ENCODE measurements around the gene FOXD3.

FOXD3 gene

DNA sequence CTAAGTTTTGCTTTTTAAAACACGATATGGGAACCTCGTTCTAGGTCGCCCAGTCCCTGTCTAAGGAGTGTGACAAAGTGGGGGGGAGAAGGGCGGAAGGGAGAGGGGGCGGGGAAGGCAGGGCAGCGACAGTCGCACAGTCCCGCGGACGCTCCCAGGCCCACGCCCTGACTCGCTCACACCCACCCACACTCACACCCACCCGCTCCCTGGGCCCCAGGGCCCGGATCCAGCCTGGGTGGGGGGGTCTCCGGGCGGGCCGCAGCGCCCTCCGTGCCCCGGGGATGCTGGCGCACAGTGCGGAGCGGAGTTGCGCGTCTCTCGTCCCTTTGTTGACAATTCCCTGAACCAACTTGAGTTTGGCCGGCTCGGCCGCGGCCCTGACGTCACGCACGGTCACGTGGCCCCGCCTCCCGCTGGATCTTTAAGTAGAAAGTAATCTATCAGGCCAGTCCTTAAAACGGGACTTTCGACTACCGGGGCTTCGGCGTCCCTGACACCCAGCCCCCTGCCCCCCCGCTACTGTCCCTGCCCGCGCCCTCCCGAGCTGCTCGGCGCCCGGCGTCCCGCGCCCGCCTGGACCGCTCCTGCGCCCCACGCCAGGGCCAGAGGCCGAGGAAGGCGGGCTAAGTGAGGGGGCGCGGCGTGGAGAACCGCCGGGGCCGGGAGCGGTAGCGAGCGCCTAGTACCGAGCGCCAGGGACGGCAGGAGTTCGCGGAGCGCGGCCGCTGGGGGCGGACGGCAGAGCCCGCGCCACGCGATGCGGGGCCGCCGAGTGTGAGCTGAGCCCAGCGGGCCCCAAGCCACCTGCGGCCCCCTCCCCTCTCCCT, at the start of gene FOXD3:
TSS of gene FOXD3 (plus strand) at position 454 of the 830 bp plus-strand sequence. CDS start 492 bp downstream, outside the sequence.
- DNase-seq: peak; percentile 26

- no peak for DNase-seq
Observed at GRCh38 chr1:63272811-63273210, 49.6 kb upstream of the FOXD3 start.

DNA sequence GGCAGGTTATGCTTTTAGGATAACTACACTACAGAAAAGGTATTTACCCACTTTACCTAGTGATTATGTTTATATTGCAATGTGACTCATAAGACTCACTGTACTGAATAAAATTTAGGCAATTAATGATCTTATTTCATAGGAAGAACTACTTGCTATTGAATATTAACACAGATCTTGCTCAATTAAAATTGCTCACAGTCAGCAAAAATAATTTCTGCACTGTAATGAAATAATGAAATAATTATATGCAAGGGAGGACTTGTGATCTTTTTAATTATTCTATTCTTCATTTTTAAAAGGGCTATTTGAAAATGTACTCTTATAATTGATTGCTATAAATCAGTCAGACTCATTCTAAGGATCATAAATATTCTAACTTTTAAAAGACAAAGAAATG, 48.0 kb upstream of the FOXD3 start:
- no peak for DNase-seq

GRCh38 chr1:63274979-63275378, 47.4 kb upstream of the FOXD3 start:
- DNase-seq: no peak

DNA sequence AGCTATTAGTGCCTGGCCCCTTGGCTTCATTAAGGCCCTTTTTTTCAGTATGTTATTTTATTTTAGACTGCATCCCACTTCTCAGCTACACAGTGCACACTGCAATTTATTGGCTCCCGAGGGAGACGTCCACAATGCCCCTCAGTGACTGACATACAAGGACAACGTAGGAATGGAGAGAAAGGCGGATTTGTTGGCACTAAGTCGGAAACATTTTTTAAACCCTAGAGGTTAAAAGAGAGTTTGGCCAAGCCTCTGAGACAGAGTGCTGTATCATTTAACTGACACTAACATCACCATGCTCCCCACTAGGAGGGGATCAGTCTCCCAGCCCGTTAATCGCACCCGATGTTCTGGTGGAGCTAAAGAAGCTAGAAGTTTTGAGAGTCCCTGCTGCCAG, 45.7 kb upstream of the FOXD3 start:
- no peak for DNase-seq

DNA sequence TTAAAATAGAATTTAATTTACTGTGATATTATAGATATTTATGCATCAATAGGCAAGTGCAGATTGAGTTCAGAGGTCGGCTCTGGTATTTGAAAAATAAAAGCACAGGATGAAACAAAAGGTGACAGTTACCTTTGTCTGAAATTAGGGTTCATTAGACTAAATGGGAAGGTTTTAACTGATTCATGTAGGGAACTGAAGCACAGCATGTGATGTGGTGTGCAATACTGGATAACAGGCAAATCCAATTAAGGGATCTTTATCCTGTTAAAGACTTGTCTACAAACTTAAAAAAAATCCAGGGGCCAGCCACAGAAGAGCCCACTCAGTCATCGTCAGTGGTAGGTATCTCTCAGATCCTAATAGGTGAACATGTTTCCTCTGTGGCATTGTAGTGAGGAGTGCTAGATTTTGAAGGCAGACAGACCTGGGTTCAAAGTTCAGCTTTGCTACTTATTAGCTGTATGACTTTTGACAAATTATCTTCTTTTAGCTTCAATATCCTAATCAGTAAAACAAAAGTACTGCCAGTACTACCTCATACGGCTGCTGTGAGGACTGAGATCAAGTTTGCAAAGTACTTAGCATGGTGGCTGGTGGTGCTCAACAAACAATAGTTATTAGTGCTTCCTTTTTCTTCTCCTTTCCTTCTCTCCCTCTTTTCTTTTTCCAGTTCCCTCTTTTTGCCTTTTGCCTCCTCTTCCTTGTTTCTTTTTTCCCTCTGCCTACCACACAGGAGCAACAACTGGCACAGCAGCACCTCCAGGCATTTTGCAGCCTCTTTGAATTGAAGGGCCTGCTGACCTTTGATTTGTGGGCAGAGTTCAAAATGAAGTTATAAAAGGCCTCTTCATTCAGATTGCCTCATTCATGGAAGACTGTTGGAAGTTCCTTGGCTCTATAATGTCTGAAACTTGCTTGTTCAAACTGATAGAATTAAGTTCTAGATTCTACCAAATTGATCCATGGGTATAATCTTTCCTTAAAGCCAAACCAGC, 44.9 kb upstream of the FOXD3 start:
- no peak for DNase-seq

GRCh38 chr1:63281753-63282152, 40.6 kb upstream of the FOXD3 start:
- no peak for DNase-seq

- no peak for DNase-seq
Observed at GRCh38 chr1:63289135-63289534, 33.2 kb upstream of the FOXD3 start.

DNA sequence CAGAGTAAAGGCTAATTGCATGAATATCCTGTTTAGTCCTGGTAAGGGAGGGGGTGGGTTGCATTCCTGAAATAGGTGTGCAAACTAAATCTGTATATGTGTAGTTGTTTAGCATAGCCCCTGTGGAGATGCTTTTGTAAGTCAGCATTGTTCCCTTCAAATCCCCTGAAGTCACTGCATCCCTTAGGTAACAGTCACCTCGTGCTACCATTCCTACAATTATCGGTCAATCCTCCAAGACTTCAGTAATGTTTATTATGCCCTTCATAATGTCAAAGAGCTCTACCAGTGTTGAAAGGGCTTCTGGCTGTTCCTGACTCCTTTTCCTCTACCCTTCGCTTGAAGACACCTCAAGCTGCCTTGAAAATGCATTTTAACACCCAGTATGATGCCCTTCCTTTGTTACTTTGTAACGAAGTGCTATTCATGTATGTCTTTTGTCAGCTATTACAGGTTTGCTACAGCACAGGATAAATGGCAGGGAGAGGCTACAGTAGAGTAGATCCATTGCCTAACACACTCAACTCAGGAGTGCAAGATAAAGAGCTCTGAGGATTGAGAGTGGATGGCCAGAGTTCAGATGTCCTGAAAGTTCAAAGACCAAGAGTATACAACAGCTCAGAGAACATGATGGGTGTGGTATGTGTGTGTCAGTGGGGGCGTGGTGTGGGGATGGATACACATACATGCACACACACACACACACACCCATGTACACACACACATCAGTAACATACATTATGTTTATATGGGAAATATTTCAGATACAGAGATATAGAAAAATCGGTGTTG, 27.4 kb upstream of the FOXD3 start:
- no peak for DNase-seq

DNA sequence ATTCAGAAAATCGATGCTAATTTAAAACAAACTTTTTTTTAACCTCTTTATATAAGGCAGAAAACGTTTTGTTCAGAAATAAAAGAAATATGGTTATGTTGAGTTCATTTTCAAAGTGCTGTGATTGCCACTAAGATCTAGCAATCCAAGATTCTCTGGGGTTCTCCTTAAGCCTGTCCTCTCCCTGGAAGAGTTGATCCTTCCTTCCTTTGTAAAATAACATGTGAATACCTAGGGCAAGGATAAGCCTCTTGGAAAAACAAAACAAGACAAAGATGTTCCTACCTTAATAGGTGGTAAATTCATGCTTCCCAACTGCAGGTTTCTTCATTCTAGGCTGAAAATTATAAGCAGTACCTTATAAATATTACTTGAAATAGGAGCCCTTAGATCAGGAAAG, 18.0 kb upstream of the FOXD3 start:
- DNase-seq: no peak

GRCh38 chr1:63305043-63305442, 17.3 kb upstream of the FOXD3 start:
- DNase-seq: no peak

DNA sequence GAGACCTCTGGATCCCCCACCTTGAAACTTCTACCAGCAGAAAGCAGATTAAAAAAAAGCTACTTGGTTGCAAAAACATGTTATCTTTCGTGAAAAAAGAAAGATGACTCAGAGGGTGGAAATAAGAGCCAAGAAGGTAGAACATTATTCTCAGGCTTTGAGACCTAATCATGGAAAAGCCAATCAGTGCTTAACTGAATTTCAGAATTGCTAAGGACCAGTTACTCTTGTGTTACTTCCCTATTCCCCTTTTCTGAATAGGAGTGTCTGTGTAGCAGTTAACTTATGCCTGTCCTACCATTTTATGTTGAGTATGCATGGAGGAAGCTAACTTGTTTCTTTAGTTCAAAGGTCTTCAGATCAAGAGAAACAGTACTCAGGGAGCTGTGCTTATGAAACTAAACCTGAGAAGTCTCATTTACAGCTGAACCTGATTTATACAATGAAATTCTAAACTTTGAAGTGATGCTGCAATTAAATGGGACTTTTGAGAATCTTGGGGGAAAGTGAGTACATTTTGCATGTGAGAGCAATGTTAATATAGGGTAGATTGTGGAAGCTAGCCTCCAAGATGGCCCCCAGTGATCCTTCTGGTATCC, 15.1 kb upstream of the FOXD3 start:
- DNase-seq: no peak

- no peak for DNase-seq
Observed at GRCh38 chr1:63316598-63316983, 5.8 kb upstream of the FOXD3 start.

DNA sequence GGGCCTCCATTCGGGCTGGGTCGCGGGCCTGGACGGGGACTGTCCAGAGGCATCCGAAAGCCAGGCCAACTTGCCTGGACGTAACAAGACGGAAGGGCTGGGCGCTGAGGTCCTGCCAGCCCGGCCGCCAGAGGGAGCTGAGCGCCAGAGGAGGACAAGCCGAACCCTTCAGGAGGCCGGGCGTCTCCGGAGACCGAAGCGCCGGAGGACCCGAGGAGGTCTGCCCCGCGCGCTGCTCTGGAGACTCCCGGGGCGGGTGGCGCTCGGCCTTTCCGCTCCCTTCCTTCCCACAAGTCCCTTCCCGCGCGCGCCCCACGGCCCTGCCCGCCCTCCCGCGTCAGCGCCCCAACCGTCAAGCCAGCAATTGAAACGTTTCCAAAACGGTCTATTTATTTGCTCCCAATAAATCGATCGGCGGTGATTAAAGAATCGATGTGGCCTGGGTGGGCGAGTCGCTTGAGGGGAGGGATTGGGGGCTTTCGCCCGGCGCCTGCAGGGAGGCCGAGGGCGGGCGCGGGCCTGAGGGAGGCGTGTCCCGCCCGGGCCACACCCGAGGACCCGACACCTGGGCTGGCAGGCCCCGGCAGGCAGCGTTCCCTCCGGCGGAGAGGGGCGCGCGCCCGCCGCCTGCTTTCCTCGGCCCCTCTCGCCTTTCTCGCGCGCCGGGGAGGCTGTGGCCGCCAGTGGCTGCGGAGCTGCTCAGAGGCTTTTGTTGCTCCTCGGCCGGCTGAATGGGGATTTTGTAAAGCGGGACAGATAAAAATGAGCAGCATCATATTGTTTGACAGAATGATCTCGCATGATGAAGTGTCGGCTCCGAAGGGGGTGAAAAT, 5.2 kb upstream of the FOXD3 start:
- DNase-seq: peak; percentile 40

GRCh38 chr1:63317817-63318152, 4.6 kb upstream of the FOXD3 start:
- no peak for DNase-seq

DNA sequence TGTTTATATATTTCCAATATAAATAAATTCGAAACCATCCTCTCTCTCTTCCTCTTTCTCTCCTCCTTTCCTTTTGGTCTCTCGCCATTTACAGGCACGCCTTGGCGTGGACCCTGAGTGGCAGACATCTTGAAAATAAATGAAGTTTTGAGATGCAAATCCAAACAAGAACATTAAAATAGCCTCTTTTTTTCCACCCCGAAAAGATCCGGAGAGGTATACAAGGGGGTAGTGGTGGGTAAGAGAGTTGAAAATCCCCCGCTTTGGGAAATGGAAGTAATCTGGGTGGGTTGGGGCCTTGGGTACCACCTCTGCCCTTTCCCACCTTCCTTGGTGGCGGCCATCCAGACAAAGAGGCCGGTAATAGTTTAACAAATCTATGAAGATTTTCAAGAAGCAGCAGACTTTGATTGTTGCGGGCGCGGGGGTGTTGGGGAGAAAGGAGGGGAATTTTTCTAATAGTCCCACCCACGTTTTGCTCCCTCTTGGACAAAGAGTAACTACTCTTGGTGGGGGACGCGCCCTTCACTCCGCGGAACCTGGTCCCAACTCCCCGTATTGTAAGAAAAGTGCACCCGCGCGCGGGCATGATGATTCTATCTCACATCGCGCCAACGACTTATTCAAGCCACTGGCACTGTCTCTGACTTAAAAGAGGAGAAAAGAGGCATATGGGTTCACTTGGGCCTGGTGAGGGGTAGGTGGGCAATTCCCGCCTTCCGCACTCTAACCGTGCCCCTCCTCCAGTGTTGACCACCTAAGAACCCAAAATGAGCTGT, 4.0 kb upstream of the FOXD3 start:
- DNase-seq: no peak

DNA sequence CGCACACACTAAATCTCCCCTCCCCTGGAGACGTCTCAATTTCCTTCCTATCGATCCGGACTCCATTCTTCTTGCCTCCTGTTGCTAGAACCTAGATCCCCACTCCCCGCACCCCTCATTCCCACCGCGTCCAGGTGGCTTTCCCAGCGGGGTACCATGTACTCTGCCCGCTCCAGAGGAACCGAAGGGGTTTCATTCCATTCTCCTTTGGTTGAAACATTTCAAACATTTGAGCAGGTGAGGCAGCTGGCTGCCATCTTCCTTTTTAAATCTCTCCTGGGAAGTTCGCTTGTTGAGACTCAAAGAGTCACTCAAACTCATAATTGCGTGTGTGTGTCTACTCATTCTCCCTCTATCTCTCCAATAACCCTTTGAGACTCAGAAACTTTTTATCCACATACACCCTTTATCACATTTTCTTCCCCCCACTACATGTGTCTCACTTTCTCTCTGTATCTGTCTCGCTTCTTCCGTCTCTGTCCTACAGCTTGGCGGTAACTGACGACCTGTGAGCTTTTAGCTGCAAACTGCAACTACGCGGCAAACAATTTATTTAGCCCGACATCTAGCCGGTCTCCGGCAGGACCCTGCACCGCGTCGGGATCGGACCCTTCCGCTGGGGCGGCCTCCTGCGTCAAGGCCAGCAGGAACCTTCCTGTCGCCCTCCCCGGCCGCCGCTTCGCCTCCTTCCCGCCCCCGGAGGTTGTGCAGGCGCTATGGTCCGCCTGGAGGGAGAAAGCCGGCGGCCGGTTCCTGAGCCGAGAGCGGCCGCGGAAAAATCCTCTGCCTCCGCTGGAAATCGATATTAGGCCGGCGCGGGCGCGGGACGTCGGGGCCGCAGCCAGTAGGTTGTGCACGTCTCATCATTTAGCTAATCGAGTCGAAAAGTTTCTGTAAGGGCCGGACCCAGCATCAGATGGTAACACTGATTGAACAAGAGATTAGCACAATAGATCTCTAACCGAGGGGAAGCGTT, 3.0 kb upstream of the FOXD3 start:
- DNase-seq: no peak

DNA sequence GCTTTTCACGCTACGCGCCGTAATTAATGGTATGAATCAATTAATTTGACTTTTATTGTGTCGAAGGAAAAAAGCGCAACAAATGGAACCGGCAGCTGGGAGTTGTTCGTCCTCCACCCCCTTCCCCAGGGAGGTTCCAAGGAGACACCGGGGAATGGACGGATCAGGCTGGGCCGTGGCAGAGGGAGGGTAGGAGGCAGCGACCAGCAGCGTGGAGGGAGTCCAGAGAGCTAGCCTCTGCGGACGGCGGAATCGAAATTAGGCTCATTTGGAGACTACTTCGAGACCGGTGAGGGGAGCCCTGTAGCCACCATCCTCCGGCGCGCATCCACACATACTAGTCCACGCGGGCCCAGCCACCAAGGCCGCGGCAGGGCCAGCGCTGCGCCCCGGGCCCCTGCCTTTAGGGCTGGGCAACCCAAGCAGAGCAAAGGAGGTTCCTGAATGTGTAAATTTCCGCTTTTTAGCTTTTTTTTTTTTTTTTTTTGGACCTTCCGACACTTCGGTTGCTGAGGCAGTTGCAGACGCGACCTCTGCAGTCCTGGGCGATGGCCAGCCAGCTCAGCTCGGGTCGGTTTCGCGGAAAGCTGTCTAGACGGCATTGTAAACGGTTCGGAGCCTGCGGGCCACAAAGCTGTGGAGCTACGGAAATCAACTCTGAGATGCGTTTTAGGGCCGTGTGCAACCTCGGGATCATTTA, 2.2 kb upstream of the FOXD3 start:
- DNase-seq: no peak
